Right hindlimb (tissue), 1 donor: Measurements from ENCODE around the gene GABRG1.
A peak's percentile ranks its signal among the peaks of the same experiment; 100 is the strongest.

ENCODE experiments used
- DNase-seq: peaks from one replicate; pipeline ENCODE4 v3.0.0-alpha.2; 2018

The GABRG1 gene

GRCh38 chr4:46123913-46124755 is at the start of gene GABRG1:
Gene GABRG1 (minus strand): TSS chr4:46124054. CDS start chr4:46123913, 141 bp downstream.
- no peak for DNase-seq

- no peak for DNase-seq
These were observed 23.1 kb upstream of the GABRG1 start for GRCh38 chr4:46146993-46147392.

- no peak for DNase-seq
These were observed 7.7 kb upstream of the GABRG1 start for GRCh38 chr4:46131498-46132057.

- peak; percentile 51 for DNase-seq
These were observed 1.0 kb upstream of the GABRG1 start for GRCh38 chr4:46124773-46125413.

- DNase-seq: no peak
These were observed 42.2 kb downstream of the GABRG1 start for GRCh38 chr4:46081674-46082073.

GRCh38 chr4:46081248-46081647 is 42.6 kb downstream of the GABRG1 start:
- DNase-seq: no peak

- no peak for DNase-seq
These were observed 50.1 kb downstream of the GABRG1 start for GRCh38 chr4:46073778-46074177.

GRCh38 chr4:46051392-46051791 is 72.5 kb downstream of the GABRG1 start:
- DNase-seq: no peak

- no peak for DNase-seq
These were observed 91.8 kb downstream of the GABRG1 start for GRCh38 chr4:46032056-46032455.

- DNase-seq: no peak
These were observed 107.5 kb downstream of the GABRG1 start for GRCh38 chr4:46016306-46016705.

GRCh38 chr4:45992728-45993127 is 131.1 kb downstream of the GABRG1 start:
- no peak for DNase-seq

- DNase-seq: no peak
These were observed 134.1 kb downstream of the GABRG1 start for GRCh38 chr4:45989775-45990174.

- no peak for DNase-seq
These were observed 136.0 kb downstream of the GABRG1 start for GRCh38 chr4:45987858-45988257.
